Stimulated activated CD4-positive, alpha-beta T cell treated with anti-CD3 and anti-CD28 coated beads, Interleukin-4, amount 100 ng/mL, for 1 hour (primary cell): ENCODE data around the gene CDC42BPA.
"Not testable (repeated sequence)": the region's sequence is repeated elsewhere in the genome, so short reads cannot be mapped to it uniquely, and the experiment has no call there.

Experiments
- DNase-seq: peaks from one replicate; pipeline ENCODE4 v3.0.0-alpha.2; 2020

The CDC42BPA gene

GRCh38 chr1:227308367-227309336 lies 9.6 kb downstream of the CDC42BPA start:
- DNase-seq: no peak

DNA sequence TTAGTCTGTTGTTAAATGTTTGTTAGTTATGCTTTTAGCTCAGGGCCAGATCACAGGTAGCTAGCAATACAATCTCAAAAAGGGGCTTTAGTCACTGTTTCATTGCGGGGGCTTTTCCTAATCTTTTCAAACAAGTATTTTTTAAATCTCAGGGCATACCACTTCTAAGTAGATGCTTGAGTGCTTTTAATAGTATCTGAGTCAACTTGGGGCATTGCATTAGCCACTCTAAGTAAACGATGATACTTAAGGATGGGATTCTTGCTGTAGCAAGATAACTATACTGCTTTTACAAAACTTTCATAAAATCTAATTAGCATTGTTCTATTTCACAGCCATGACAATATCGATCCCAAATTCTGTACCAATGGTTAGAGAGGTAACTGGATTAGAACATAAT lies 11.6 kb downstream of the CDC42BPA start:
- DNase-seq: no peak

DNA sequence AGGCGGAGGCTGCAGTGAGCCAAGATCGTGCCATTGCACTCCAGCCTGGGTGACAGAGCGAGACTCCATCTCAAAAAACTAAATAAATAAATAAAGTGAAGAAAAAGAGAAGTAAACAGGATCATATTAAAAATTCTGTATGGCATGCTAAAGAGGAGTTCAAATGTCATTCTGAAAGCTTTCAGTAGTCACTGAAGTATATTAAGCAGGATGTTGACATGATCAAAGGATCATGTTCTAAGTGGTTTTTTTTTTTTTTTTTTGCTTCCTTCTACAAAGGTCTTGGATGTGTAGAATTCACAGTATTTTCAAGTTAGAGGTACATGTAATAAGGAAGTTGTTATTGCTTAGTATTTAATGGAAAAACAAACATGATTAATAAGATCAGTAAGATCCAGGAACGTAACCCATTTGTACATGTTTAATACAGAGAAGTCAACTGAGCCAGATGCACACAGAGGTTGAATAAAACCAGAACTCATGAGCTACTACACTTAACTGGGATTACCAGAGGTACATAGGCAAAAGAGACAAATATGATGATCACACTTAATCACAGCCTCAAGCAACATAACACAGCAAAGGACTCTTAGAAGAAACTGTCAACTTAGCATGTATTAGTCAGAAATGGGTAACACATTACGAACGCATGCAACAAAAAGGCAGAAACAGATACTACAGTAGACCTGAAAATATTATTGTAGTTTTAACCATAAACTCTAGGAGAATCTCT lies 12.2 kb downstream of the CDC42BPA start:
- DNase-seq: no peak

GRCh38 chr1:227304665-227305064 lies 13.6 kb downstream of the CDC42BPA start:
- DNase-seq: no peak

GRCh38 chr1:227303662-227304061 lies 14.6 kb downstream of the CDC42BPA start:
- DNase-seq: no peak

DNA sequence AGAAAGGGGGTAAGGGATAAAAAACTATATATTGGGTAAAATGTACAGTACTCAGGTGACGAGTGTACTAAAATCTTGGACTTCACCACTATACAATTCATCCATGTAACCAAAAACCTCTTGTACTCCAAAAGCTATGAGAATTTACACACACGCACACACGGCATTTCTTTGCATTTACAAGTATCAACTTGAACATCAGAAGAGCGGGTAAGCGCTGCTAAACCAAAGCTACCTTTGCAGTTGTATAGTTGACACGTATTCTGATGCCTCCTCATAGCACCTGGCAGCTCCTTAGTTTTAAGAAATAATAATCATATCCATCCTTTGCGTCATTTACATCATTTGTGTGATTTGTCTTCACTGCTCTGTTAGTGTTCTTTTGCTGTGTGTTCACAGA lies 17.6 kb downstream of the CDC42BPA start:
- DNase-seq: no peak

- DNase-seq: no peak
Observed at GRCh38 chr1:227299688-227300087, 18.6 kb downstream of the CDC42BPA start.

DNA sequence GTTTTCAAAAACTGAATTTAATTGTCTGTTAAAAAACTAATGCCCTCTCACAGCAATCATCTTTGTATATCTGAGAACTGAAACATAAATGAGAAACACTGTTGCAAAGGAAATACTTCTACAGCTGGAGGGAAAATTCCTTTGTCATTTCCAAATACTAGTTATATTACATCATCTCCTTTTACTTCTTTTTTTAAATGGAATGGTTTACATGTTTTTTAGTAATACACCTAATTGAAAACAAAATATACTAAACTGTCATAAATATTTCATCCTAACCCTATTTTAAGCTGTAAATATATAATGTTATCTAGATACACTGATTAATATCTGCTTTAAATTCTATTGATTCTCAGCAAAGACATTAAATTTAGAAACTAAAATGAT lies 19.1 kb downstream of the CDC42BPA start:
- DNase-seq: no peak

DNA sequence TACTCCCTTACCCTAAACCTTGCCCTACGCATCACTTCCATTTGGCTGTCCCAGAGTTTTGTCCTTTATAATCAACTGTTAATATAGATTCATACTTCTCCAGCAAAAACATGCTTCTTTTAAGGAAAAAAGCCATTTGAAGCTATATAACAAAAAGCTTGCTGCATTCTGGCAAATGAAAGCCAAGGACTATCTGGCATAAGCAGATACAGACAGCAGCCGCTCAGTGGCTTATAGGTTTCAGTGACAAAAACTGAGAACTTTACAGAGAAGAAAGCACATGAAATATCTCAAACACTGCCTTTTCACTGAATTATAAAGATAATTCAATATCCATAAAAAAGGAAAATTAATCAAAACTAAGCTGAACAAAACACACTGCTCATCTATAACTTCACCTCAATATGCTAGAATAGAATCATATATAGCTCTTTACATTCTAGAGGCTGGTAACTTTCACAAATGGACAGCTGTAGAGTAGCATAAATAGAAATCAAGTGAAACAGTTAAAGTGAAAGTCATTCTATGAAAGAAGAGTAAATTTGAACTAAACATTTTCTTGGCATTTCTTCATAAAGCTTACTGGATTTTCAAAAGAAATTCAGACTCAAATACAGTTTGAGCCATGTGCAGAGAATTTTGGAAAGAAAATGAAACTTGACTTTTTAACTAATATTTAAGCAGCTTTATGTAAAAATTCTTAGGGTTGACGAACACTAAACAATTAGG lies 19.6 kb downstream of the CDC42BPA start:
- no peak for DNase-seq

GRCh38 chr1:227297073-227297793 lies 21.1 kb downstream of the CDC42BPA start:
- DNase-seq: no peak

DNA sequence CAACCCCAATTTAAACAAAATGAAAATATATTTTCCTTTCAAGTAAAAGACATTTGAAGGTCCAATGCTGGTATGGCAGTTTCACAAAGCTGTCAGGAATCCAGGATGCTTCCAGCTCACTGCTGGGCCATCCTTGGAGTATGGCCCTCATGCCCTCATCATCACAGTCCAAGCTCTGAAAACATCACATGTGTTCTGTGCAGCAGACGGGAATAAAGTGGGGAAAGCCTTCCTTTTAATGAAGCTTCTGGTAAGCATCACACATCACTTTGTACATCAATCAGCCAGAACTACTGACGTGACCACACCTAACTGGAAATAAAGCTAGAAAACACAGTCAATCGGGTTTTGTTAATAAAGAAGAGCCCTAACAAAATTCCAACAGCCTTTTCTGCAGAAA lies 22.7 kb downstream of the CDC42BPA start:
- DNase-seq: no peak

GRCh38 chr1:227285745-227286144 lies 32.5 kb downstream of the CDC42BPA start:
- no peak for DNase-seq

DNA sequence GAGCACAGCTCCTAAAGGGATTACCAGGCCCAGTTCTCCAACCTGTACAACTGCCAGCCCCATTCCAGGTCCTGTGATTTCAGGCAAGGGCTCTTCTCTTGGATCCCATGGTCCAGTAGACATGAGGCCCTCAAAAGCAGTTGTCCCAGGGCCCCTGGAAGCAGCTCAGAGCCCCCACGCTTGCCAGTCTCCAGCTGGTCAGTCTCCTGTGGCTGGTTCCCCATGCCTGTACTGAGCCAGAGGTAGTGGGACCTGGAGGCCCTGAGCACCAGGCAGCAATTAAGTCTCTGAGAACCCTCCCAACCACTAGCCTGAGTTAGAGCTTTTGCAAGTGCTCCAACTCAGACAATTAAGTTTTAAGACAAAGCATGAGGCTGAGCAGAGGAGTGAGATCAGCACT lies 36.9 kb downstream of the CDC42BPA start:
- DNase-seq: no peak

DNA sequence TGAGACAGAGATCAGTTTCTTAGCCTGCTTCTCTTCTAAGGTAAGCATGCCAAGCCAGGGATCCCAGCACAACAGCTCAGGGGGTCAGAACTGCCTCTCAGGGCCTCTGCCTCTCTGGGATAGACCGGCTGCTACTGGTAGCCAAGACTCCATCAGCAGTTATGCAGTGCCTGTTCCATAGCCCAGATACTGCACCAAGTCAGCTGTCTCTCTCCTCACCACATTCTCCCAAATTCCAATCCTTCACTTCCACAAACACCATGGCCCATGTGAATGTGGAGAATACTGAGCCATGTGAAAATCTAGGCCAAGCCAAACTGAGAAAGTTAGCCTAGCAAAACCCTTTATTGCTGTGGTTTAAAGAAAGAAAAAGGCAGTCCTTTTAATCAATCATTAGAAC lies 37.5 kb downstream of the CDC42BPA start:
- no peak for DNase-seq

DNA sequence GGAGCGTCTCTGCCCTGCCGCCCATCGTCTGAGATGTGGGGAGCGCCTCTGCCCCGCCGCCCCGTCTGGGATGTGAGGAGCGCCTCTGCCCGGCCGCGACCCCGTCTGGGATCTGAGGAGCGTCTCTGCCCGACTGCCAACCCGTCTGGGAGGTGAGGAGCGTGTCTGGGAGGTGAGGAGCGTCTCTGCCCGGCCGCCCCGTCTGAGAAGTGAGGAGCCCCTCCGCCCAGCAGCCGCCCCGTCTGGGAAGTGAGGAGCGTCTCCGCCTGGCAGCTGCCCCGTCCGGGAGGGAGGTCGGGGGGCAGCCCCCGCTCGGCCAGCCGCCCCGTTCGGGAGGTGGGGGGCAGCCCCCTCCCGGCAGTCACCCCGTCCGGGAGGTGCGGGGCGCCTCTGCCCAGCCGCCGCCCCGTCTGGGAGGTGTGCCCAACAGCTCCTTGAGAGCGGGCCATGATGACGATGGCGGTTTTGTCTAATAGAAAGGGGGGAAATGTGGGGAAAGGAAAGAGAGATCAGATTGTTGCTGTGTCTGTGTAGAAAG lies 42.1 kb downstream of the CDC42BPA start:
- not testable (repeated sequence) for DNase-seq

DNA sequence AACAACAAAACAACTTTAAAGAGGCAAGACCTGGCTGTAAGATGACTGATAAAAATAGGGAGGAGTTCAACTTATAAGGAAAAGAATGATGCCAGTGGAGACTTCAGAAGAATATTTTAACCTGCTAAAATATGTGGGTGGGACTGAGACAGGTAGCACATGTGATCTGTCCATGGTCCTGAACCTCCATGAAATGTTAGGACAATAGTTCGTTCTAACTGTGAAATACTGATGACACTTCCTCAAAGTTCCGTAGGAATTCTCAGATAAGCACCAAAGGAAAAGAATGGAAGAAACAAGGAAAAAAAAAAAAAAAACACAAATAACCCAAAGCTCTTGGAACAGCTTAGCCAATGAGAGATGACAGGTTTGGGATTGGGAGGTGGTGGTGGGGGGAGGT lies 44.7 kb downstream of the CDC42BPA start:
- DNase-seq: no peak

DNA sequence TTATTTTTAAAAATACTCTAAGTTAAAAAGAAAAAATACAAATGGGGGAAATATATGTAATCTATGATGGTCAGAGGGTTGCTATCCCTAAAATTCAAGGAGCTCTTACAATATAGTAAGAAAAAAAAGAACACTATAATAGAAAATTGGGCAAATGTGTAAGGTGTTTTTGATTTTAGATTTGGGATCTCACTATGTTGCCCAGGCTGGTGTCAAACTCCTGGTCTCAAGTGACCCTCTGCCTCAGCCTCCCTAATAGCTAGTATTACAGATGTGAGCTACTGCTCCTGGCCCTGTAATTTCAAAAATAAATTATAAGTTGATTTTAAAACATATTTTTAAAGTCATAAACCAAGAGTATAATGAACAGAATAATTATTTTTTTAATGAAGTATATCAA lies 45.9 kb downstream of the CDC42BPA start:
- no peak for DNase-seq

DNA sequence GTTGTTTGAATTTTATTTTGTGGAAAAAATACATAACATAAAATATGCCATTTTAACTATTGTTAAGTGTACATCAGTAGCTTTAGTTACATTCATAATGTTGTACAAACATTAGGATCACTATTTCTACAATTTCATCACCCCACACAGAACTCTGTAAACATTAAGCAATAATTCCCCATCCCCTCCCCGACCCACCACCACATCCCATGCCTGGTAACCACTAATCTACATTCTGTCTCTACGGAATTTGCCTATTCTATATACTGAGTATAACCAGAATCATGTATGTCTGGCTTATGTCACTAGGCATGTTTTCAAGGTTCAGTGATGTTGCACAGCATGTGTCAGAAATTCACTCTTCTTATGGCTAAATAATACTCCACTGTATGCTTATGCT lies 47.7 kb downstream of the CDC42BPA start:
- DNase-seq: no peak

DNA sequence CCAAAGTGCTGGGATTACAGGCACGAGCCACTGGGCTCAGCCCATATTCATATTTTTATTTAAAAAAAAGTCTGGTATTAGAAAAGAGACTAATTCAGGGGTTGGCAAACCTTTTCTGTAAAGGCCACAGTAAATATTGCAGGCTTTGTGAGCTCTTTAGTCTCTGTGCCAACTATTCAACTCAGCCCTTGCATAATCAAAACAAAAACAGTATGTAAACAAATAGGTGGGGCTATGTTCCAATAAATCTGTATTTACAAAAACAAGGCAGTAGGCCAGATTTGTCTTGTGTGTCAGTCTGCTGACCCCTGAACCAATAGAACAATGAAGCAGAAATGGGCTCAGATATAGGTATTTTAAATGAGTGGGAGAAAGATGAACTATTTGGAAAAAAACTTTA lies 49.3 kb downstream of the CDC42BPA start:
- DNase-seq: no peak

- no peak for DNase-seq
Observed at GRCh38 chr1:227265891-227266290, 52.4 kb downstream of the CDC42BPA start.

DNA sequence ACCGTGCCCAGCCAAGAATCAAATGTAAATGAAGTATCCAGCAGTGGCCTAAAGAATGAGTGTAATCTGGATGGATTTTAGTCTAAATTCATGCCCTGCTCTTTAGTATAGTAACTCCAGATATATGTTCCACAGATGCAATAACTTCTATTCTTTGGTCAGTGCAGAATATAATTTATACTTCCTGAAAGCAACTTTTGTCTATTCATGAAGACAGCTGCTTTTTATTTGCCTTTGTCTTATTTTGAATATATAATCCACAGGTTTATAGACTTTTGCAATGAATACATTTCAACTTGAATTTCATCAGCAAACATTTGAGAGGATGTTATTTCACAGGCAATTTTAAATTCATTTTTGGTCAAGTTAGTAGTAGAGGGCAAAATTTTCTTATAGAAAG lies 54.4 kb downstream of the CDC42BPA start:
- DNase-seq: no peak

GRCh38 chr1:227261501-227261900 lies 56.8 kb downstream of the CDC42BPA start:
- DNase-seq: no peak

- DNase-seq: no peak
Observed at GRCh38 chr1:227260433-227260832, 57.9 kb downstream of the CDC42BPA start.
